Renal cortex interstitium (tissue), 11 donors: ENCODE data around the gene SBF2. TPM values are rescaled to one million over a fixed set of nuclear protein-coding genes. Genes with fewer than 3 reads are reported as not detected.
"Not testable (repeated sequence)": the region's sequence is repeated elsewhere in the genome, so short reads cannot be mapped to it uniquely, and the experiment has no call there.

ENCODE experiments used
- DNase-seq, 11 donors: peaks; one replicate each; pipeline ENCODE4 v3.0.0-alpha.2; 2013; ENCODE audit warnings: low read depth in 9 of 11, low spot score in 4 of 11; ENCODE audit errors: extremely low read depth in 1 of 11
- polyA plus RNA-seq, 3 donors: library from polyadenylated mRNA; unstranded; fragments of 120-200 nt; gene quantifications; one replicate each; pipeline ENCODE4 v1.2.1, GENCODE V29; 2013; ENCODE audit not compliant: insufficient read length in 3 of 3

The SBF2 gene
- polyA plus RNA-seq, 3 donors, result 47.0 to 58.3 (median 52.3) TPM

- DNase-seq, result no peak
These were observed 532.5 kb downstream of the SBF2 start for GRCh38 chr11:9761441-9761945.

- peak in 3 of 11 donors; percentile 36 to 38 (median 36) for DNase-seq
These were observed 533.8 kb downstream of the SBF2 start for GRCh38 chr11:9760193-9760575.

GRCh38 chr11:9759519-9760192 is 534.4 kb downstream of the SBF2 start:
- peak in 8 of 11 donors; percentile 43 to 78 (median 63) for DNase-seq

- peak in 10 of 11 donors; percentile 54 to 73 (median 65) for DNase-seq
These were observed 535.1 kb downstream of the SBF2 start for GRCh38 chr11:9758637-9759518.

- DNase-seq, result peak in 9 of 11 donors; percentile 50 to 76 (median 65)
These were observed 536.0 kb downstream of the SBF2 start for GRCh38 chr11:9757809-9758636.

GRCh38 chr11:9756878-9757277 is 537.1 kb downstream of the SBF2 start:
- no peak for DNase-seq

GRCh38 chr11:9756461-9756860 is 537.6 kb downstream of the SBF2 start:
- DNase-seq, result no peak

- no peak for DNase-seq
These were observed 538.3 kb downstream of the SBF2 start for GRCh38 chr11:9755561-9756185.

- no peak for DNase-seq
These were observed 540.0 kb downstream of the SBF2 start for GRCh38 chr11:9754010-9754471.

GRCh38 chr11:9753021-9753420 is 541.0 kb downstream of the SBF2 start:
- DNase-seq, result no peak

- DNase-seq, result no peak
These were observed 541.9 kb downstream of the SBF2 start for GRCh38 chr11:9752091-9752490.

GRCh38 chr11:9750551-9750950 is 543.5 kb downstream of the SBF2 start:
- no peak for DNase-seq

- peak in 7 of 11 donors; percentile 27 to 72 (median 49) for DNase-seq
These were observed 545.6 kb downstream of the SBF2 start for GRCh38 chr11:9748361-9748970.

GRCh38 chr11:9747828-9748227 is 546.2 kb downstream of the SBF2 start:
- no peak for DNase-seq

GRCh38 chr11:9747229-9747628 is 546.8 kb downstream of the SBF2 start:
- DNase-seq, result no peak

- DNase-seq, result no peak
These were observed 548.4 kb downstream of the SBF2 start for GRCh38 chr11:9745411-9746211.

GRCh38 chr11:9743512-9743911 is 550.5 kb downstream of the SBF2 start:
- not testable (repeated sequence) for DNase-seq
